Trophoblast cell (in vitro differentiated cells and primary cell): ENCODE data around the gene FAM120C.

Source experiments
- DNase-seq, 2 donors: peaks; one replicate each; pipeline ENCODE4 v3.0.0-alpha.2; 2016
- H2AFZ ChIP-seq: 2 replicates; pipeline ENCODE4 v1.6.1; 2013; ENCODE audit warnings: low read length, moderate library complexity, mild to moderate bottlenecking; ENCODE audit not compliant: insufficient read depth, poor library complexity
- H2AK5ac ChIP-seq: 2 replicates; pipeline ENCODE4 v1.6.1; 2013; ENCODE audit warnings: mild to moderate bottlenecking, low read length
- H2BK120ac ChIP-seq: 2 replicates; pipeline ENCODE4 v1.6.1; 2013; ENCODE audit warnings: low read length, mild to moderate bottlenecking, moderate library complexity; ENCODE audit not compliant: insufficient read depth, poor library complexity
- H2BK12ac ChIP-seq: 2 replicates; pipeline ENCODE4 v1.6.1; 2013; ENCODE audit warnings: mild to moderate bottlenecking, low read length, moderate library complexity
- H2BK5ac ChIP-seq: 2 replicates; pipeline ENCODE4 v1.6.1; 2013; ENCODE audit warnings: low read length, low read depth, moderate library complexity, mild to moderate bottlenecking; ENCODE audit not compliant: poor library complexity
- H3K14ac ChIP-seq: 2 replicates; pipeline ENCODE4 v1.6.1; 2013; ENCODE audit warnings: mild to moderate bottlenecking, low read length
- H3K18ac ChIP-seq: 2 replicates; pipeline ENCODE4 v1.6.1; 2013; ENCODE audit warnings: mild to moderate bottlenecking, low read length
- H3K23ac ChIP-seq: 2 replicates; pipeline ENCODE4 v1.6.1; 2013; ENCODE audit warnings: low read length
- H3K27ac ChIP-seq: 2 replicates; pipeline ENCODE4 v1.5.1; 2013; ENCODE audit warnings: low read depth, mild to moderate bottlenecking, inconsistent platforms, low read length, moderate library complexity
- H3K27me3 ChIP-seq: 2 replicates; pipeline ENCODE4 v1.6.1; 2013; ENCODE audit warnings: inconsistent platforms, mild to moderate bottlenecking, low read length, moderate library complexity; ENCODE audit not compliant: insufficient read depth
- H3K36me3 ChIP-seq, 2 experiments: 1 replicate in 1 of 2; 2 replicates in 1 of 2; pipeline ENCODE4 v1.6.1; 2013; ENCODE audit warnings: low read length in 2 of 2, mild to moderate bottlenecking in 2 of 2, moderate library complexity in 1 of 2; ENCODE audit not compliant: insufficient read depth in 2 of 2, control insufficient read depth in 1 of 2
- H3K4ac ChIP-seq: 2 replicates; pipeline ENCODE4 v1.6.1; 2013; ENCODE audit warnings: low read depth, mild to moderate bottlenecking, low read length, moderate library complexity
- H3K4me1 ChIP-seq, 2 experiments: 1 replicate in 1 of 2; 2 replicates in 1 of 2; pipeline ENCODE4 v1.6.1; 2013; ENCODE audit warnings: low read length in 2 of 2, mild to moderate bottlenecking in 2 of 2, moderate library complexity in 1 of 2; ENCODE audit not compliant: insufficient read depth in 2 of 2, control insufficient read depth in 1 of 2
- H3K4me2 ChIP-seq: 2 replicates; pipeline ENCODE4 v1.6.1; 2013; ENCODE audit warnings: inconsistent platforms, mild to moderate bottlenecking, low read length, moderate library complexity
- H3K4me3 ChIP-seq: 2 replicates; pipeline ENCODE4 v1.5.1; 2013; ENCODE audit warnings: mild to moderate bottlenecking, low read depth, low read length, inconsistent platforms
- H3K79me1 ChIP-seq: one replicate; pipeline ENCODE4 v1.6.1; 2013; ENCODE audit warnings: low read length
- H3K79me2 ChIP-seq: 2 replicates; pipeline ENCODE4 v1.6.1; 2013; ENCODE audit warnings: low read length, mild to moderate bottlenecking; ENCODE audit not compliant: control insufficient read depth, insufficient read depth, poor library complexity
- H3K9ac ChIP-seq: 2 replicates; pipeline ENCODE4 v1.6.1; 2013; ENCODE audit warnings: mild to moderate bottlenecking, low read length
- H3K9me3 ChIP-seq: 2 replicates; pipeline ENCODE4 v1.6.1; 2013; ENCODE audit warnings: low read depth, mild to moderate bottlenecking, control low read depth, inconsistent platforms, low read length; ENCODE audit not compliant: insufficient read depth
- H4K12ac ChIP-seq: 2 replicates; pipeline ENCODE4 v1.6.1; 2013; ENCODE audit warnings: low read depth, mild to moderate bottlenecking, low read length, moderate library complexity
- H4K8ac ChIP-seq: 2 replicates; pipeline ENCODE4 v1.6.1; 2013; ENCODE audit warnings: low read depth, mild to moderate bottlenecking, low read length, moderate library complexity
- H4K91ac ChIP-seq: one replicate; pipeline ENCODE4 v1.6.1; 2013; ENCODE audit warnings: low read depth, mild to moderate bottlenecking, low read length, moderate library complexity
- WGBS: extraction: QIAGEN DNeasy Blood & Tissue Kit; methylation state at CpG from one replicate; pipeline ENCODE4 v1.1.7; 2013; ENCODE audit warnings: missing lambda C conversion rate; ENCODE audit not compliant: insufficient read length, insufficient coverage; ENCODE audit errors: extremely low coverage; 5-methylcytosine and 5-hydroxymethylcytosine counted together

Gene FAM120C

GRCh38 chrX:54090880-54091279, 92.2 kb downstream of the FAM120C start:
- DNase-seq = no peak
- WGBS = no CpG with 5 or more reads among the region's 2 CpGs
- no peaks in the 10 kb centered on the region for H3K4me1 ChIP-seq

GRCh38 chrX:54089191-54089590, 93.9 kb downstream of the FAM120C start:
- H3K14ac ChIP-seq = no peak overlapping the region
- H2BK12ac ChIP-seq = no peak overlapping the region
- H3K4me3 ChIP-seq = no peak overlapping the region
- no peak overlapping the region for H3K4me2 ChIP-seq
- H4K8ac ChIP-seq = no peak overlapping the region
- H4K12ac ChIP-seq = no peak overlapping the region
- H2BK5ac ChIP-seq = no peak overlapping the region
- H3K18ac ChIP-seq = no peak overlapping the region
- H3K23ac ChIP-seq = no peak overlapping the region
- DNase-seq = no peak
- no peak overlapping the region for H4K91ac ChIP-seq
- H2AFZ ChIP-seq = no peak overlapping the region
- no peaks in the 10 kb centered on the region for H3K79me1 ChIP-seq
- no peak overlapping the region for H2AK5ac ChIP-seq
- H3K79me2 ChIP-seq = no peaks in the 10 kb centered on the region
- H3K4ac ChIP-seq = no peak overlapping the region
- no peaks in the 10 kb centered on the region for H3K4me1 ChIP-seq
- no CpG with 5 or more reads among the region's 2 CpGs for WGBS
- H3K9ac ChIP-seq = no peak overlapping the region
- peaks cover 0 to 2% of the 10 kb centered on the region in 2 experiments for H3K36me3 ChIP-seq
- no peak overlapping the region for H2BK120ac ChIP-seq
- H3K27ac ChIP-seq = no peak overlapping the region
- no peaks in the 10 kb centered on the region for H3K27me3 ChIP-seq
- H3K9me3 ChIP-seq = no peaks in the 10 kb centered on the region

More at GRCh38 chrX:54090880-54091279, 92.2 kb downstream of the FAM120C start:
- no peaks in the 10 kb centered on the region for H3K9me3 ChIP-seq
- no peak overlapping the region for H3K4me3 ChIP-seq
- no peak overlapping the region for H2BK5ac ChIP-seq
- H3K27ac ChIP-seq = no peak overlapping the region
- no peak overlapping the region for H4K8ac ChIP-seq
- no peak overlapping the region for H3K23ac ChIP-seq
- H2BK12ac ChIP-seq = no peak overlapping the region
- no peak overlapping the region for H3K18ac ChIP-seq
- H3K27me3 ChIP-seq = no peaks in the 10 kb centered on the region
- H3K79me1 ChIP-seq = no peaks in the 10 kb centered on the region
- H3K36me3 ChIP-seq = no peaks in the 10 kb centered on the region
- H2BK120ac ChIP-seq = no peak overlapping the region
- no peak overlapping the region for H4K91ac ChIP-seq
- no peak overlapping the region for H3K4ac ChIP-seq
- H3K4me2 ChIP-seq = no peak overlapping the region
- no peak overlapping the region for H3K14ac ChIP-seq
- no peak overlapping the region for H4K12ac ChIP-seq
- H3K9ac ChIP-seq = no peak overlapping the region
- no peak overlapping the region for H2AK5ac ChIP-seq
- no peaks in the 10 kb centered on the region for H3K79me2 ChIP-seq
- H2AFZ ChIP-seq = no peak overlapping the region

- no peaks in the 10 kb centered on the region for H3K79me1 ChIP-seq
- no peak overlapping the region for H4K12ac ChIP-seq
- H4K91ac ChIP-seq = no peak overlapping the region
- no peak overlapping the region for H3K4me2 ChIP-seq
- H2AFZ ChIP-seq = no peak overlapping the region
- H3K18ac ChIP-seq = no peak overlapping the region
- no peak overlapping the region for H3K14ac ChIP-seq
- no peaks in the 10 kb centered on the region for H3K27me3 ChIP-seq
- H3K36me3 ChIP-seq = peaks cover 0 to 2% of the 10 kb centered on the region in 2 experiments
- no peaks in the 10 kb centered on the region for H3K4me1 ChIP-seq
- no peak overlapping the region for H3K23ac ChIP-seq
- no peaks in the 10 kb centered on the region for H3K9me3 ChIP-seq
- no peaks in the 10 kb centered on the region for H3K79me2 ChIP-seq
- no peak overlapping the region for H2AK5ac ChIP-seq
- no peak overlapping the region for H3K4me3 ChIP-seq
- H3K27ac ChIP-seq = no peak overlapping the region
- H2BK5ac ChIP-seq = no peak overlapping the region
- no peak overlapping the region for H2BK120ac ChIP-seq
- no peak overlapping the region for H3K9ac ChIP-seq
- no peak overlapping the region for H3K4ac ChIP-seq
- DNase-seq = peak in 1 of 2 donors; percentile 3
- H4K8ac ChIP-seq = no peak overlapping the region
- no peak overlapping the region for H2BK12ac ChIP-seq
- no CpG with 5 or more reads among the region's 4 CpGs for WGBS
Measured at GRCh38 chrX:54087661-54088060, 95.4 kb downstream of the FAM120C start.

- Histone ChIP-seq H3K79me1 (no peaks in the 10 kb centered on the region), H4K91ac (no peak overlapping the region), H2AFZ (no peak overlapping the region), H3K4ac (no peak overlapping the region), H3K4me3 (no peak overlapping the region), H3K79me2 (no peaks in the 10 kb centered on the region), H3K23ac (no peak overlapping the region), H2BK120ac (no peak overlapping the region), H3K14ac (no peak overlapping the region), H3K18ac (no peak overlapping the region), H3K4me1 (no peaks in the 10 kb centered on the region), H3K27ac (no peak overlapping the region), H2BK12ac (no peak overlapping the region), H3K36me3 (peaks cover 0 to 2% of the 10 kb centered on the region in 2 experiments), H3K27me3 (no peaks in the 10 kb centered on the region), H4K8ac (no peak overlapping the region), H3K9me3 (no peaks in the 10 kb centered on the region), H2BK5ac (no peak overlapping the region), H4K12ac (no peak overlapping the region), H3K9ac (no peak overlapping the region), H3K4me2 (no peak overlapping the region), H2AK5ac (no peak overlapping the region)
- no peak for DNase-seq
- no CpG with 5 or more reads among the region's 6 CpGs for WGBS
Measured at GRCh38 chrX:54085666-54086065, 97.4 kb downstream of the FAM120C start.
